Kidney capillary endothelial cell (primary cell): ENCODE measurements around the gene PLCL1.

Source experiments
- DNase-seq: peaks from one replicate; pipeline ENCODE4 v3.0.0-alpha.2; 2018; ENCODE audit warnings: low spot score

PLCL1 gene

GRCh38 chr2:197804049-197804757, at the start of gene PLCL1:
Gene PLCL1 (plus strand): TSS chr2:197804593.
- DNase-seq: peak; percentile 92

- DNase-seq: no peak
Measured at GRCh38 chr2:197759013-197759412, 45.4 kb upstream of the PLCL1 start.

GRCh38 chr2:197759625-197760292, 44.6 kb upstream of the PLCL1 start:
- DNase-seq: no peak

GRCh38 chr2:197760293-197760657, 44.1 kb upstream of the PLCL1 start:
- no peak for DNase-seq

GRCh38 chr2:197777823-197778407, 26.5 kb upstream of the PLCL1 start:
- peak; percentile 53 for DNase-seq

- no peak for DNase-seq
Measured at GRCh38 chr2:197779261-197779660, 25.1 kb upstream of the PLCL1 start.

GRCh38 chr2:197782126-197782525, 22.3 kb upstream of the PLCL1 start:
- DNase-seq: no peak

GRCh38 chr2:197784956-197785941, 19.1 kb upstream of the PLCL1 start, which contains the start of gene BOLL:
Gene BOLL (minus strand): TSS chr2:197785319. CDS start chr2:197781850, 3,469 bp downstream.
- no peak for DNase-seq

- DNase-seq: no peak
Measured at GRCh38 chr2:197786010-197786877, 18.1 kb upstream of the PLCL1 start.

- DNase-seq: no peak
Measured at GRCh38 chr2:197793456-197793855, 10.9 kb upstream of the PLCL1 start.

GRCh38 chr2:197795277-197795676, 9.1 kb upstream of the PLCL1 start:
- no peak for DNase-seq

GRCh38 chr2:197798187-197798586, 6.2 kb upstream of the PLCL1 start:
- DNase-seq: no peak

GRCh38 chr2:197799068-197799467, 5.3 kb upstream of the PLCL1 start:
- no peak for DNase-seq

- no peak for DNase-seq
Measured at GRCh38 chr2:197800091-197800490, 4.3 kb upstream of the PLCL1 start.

GRCh38 chr2:197801033-197801432, 3.4 kb upstream of the PLCL1 start:
- DNase-seq: no peak

- peak; percentile 82 for DNase-seq
Measured at GRCh38 chr2:197803033-197803444, 1.4 kb upstream of the PLCL1 start.

GRCh38 chr2:197804758-197805714, 643 bp downstream of the PLCL1 start:
- DNase-seq: no peak

- DNase-seq: no peak
Measured at GRCh38 chr2:197805715-197806633, 1.6 kb downstream of the PLCL1 start.

- DNase-seq: no peak
Measured at GRCh38 chr2:197809064-197809463, 4.7 kb downstream of the PLCL1 start.
